Spleen (tissue), 11 donors: ENCODE data around the gene CCDC117. TPM values are rescaled to one million over a fixed set of nuclear protein-coding genes. Genes with fewer than 3 reads are reported as not detected.

Experiments used
- DNase-seq: peaks from one replicate; pipeline ENCODE4 v3.0.0-alpha.2; 2020
- H3K27ac ChIP-seq, 8 donors: fragments of 200-600 bp; sonication (generic) in 7 of 8; 1 replicate in 4 of 8; 2 replicates in 4 of 8; pipeline versions ENCODE4 v1.5.0 to v1.8.0; 2016 to 2021; ENCODE audit warnings: inconsistent platforms in 4 of 8, mild to moderate bottlenecking in 4 of 8, moderate library complexity in 1 of 8
- H3K27me3 ChIP-seq, 7 donors: fragments of 200-600 bp; sonication (generic) in 6 of 7; replicated peaks in 1 of 7; 1 replicate in 4 of 7; 2 replicates in 3 of 7; pipeline versions ENCODE4 v1.5.0 to v1.8.0; 2016 to 2021; ENCODE audit warnings: inconsistent platforms in 3 of 7, mild to moderate bottlenecking in 1 of 7
- H3K36me3 ChIP-seq, 6 donors: fragments of 200-600 bp; sonication (generic) in 5 of 6; 1 replicate in 4 of 6; 2 replicates in 2 of 6; pipeline versions ENCODE4 v1.5.0 to v1.8.0; 2016 to 2021; ENCODE audit warnings: inconsistent platforms in 2 of 6
- H3K4me1 ChIP-seq, 6 donors: fragments of 200-600 bp; sonication (generic) in 5 of 6; 1 replicate in 3 of 6; 2 replicates in 3 of 6; pipeline versions ENCODE4 v1.5.0 to v1.8.0; 2016 to 2021; ENCODE audit warnings: inconsistent platforms in 3 of 6
- H3K4me3 ChIP-seq, 8 donors: fragments of 200-600 bp; sonication (generic) in 7 of 8; 1 replicate in 4 of 8; 2 replicates in 4 of 8; pipeline versions ENCODE4 v1.5.0 to v1.8.0; 2016 to 2021; ENCODE audit warnings: inconsistent platforms in 4 of 8, mild to moderate bottlenecking in 4 of 8, moderate library complexity in 2 of 8
- H3K9me3 ChIP-seq, 8 donors: fragments of 200-600 bp; sonication (generic) in 7 of 8; 1 replicate in 4 of 8; 2 replicates in 4 of 8; pipeline versions ENCODE4 v1.5.0 to v1.8.0; 2016 to 2021; ENCODE audit warnings: inconsistent platforms in 4 of 8
- CTCF ChIP-seq, 11 experiments: fragments of 200-600 bp in 7 of 11; fragments of 450-650 bp in 4 of 11; sonication (generic) in 4 of 11; IDR thresholded peaks in 8 of 11; conservative IDR thresholded peaks in 3 of 11; 1 replicate in 7 of 11; 2 replicates in 4 of 11; pipeline versions ENCODE4 v1.4.0 to v1.8.0; 2016 to 2021; ENCODE audit warnings: antibody characterized with exemption in 11 of 11, inconsistent platforms in 4 of 11, mild to moderate bottlenecking in 1 of 11
- POLR2A ChIP-seq, 3 donors: fragments of 450-650 bp; IDR thresholded peaks; one replicate each; pipeline ENCODE4 v1.5.1; 2017; ENCODE audit warnings: antibody characterized with exemption in 3 of 3, mild to moderate bottlenecking in 1 of 3
- POLR2AphosphoS5 ChIP-seq, 3 donors: sonication (generic); formaldehyde crosslinking; IDR thresholded peaks; one replicate each; pipeline ENCODE4 v1.5.1; 2017; ENCODE audit warnings: antibody characterized with exemption in 3 of 3
- WGBS, 5 donors: extraction: QIAGEN DNeasy Blood & Tissue Kit in 3 of 5; methylation state at CpG; one replicate each; pipeline versions ENCODE4 v1.1.5 to v1.1.7; 2013 to 2018; 5-methylcytosine and 5-hydroxymethylcytosine counted together
- intact Hi-C: fragments of 100-400 bp; cut with DNase I; formaldehyde crosslinking; loops from one replicate; pipeline ENCODE4 v1.15.0; 2023; ENCODE audit warnings: low total_unique reads
- polyA plus RNA-seq, 3 donors: library from polyadenylated mRNA; stranded (reverse); fragments of 200-250 nt; gene quantifications; one replicate each; pipeline ENCODE4 v1.2.1, GENCODE V29; 2013
- total RNA-seq, 7 donors: library from RNA; depleted of rRNA in 3 of 7; stranded (reverse); fragments of >200 nt in 3 of 7; fragmentation: NEBNext Ultra II Directional in 4 of 7; extraction: Animal tissue kit (Norgen Biotek cat#: 25700) in 4 of 7; gene quantifications; one replicate each; pipeline versions ENCODE4 v1.1.0 to v1.2.1, GENCODE V29; 2016 to 2021
- donor health status: healthy with polysubstance abuse.
- donor health status: DM: no; HTN: no; CAD: no; lungs with moderate emphysema.
- donor health status: DM: no; HTN: no; CAD: no.
- donor health status: Bipolar disorder and iron deficiency.
- donor health status: healthy.
- donor health status: DM: no; HTN: no; CAD: no.
- donor health status: DM: yes; HTN: yes; CAD: no.

The CCDC117 gene
- total and polyA plus RNA-seq, 10 donors = 6.6 to 33.0 (median 19.0) TPM

GRCh38 chr22:28808716-28809355 lies 36.3 kb downstream of the CCDC117 start:
- TF ChIP-seq POLR2AphosphoS5 (IDR thresholded peaks at IDR 0.05) (no peak), POLR2A (IDR thresholded peaks at IDR 0.05) (no peak), CTCF (IDR thresholded peaks at IDR 0.05 in 8 of 11, conservative IDR thresholded peaks at IDR 0.05 in 3 of 11) (no peak)
- no peak overlapping the region for H3K4me3 ChIP-seq
- intact Hi-C loops = no loop called here
- H3K4me1 ChIP-seq = peaks cover 34 to 66% (median 49%) of the 10 kb centered on the region in 6 donors
- peak overlapping the region in 4 of 8 donors; percentile 7 to 88 (median 87) for H3K27ac ChIP-seq
- peaks cover 0 to 5% (median 0%) of the 10 kb centered on the region in 6 donors for H3K36me3 ChIP-seq
- no peaks in the 10 kb centered on the region for H3K27me3 ChIP-seq
- no peaks in the 10 kb centered on the region for H3K9me3 ChIP-seq
- no peak for DNase-seq

- H3K27ac ChIP-seq = peak overlapping the region; percentile 59 to 88 (median 84)
- no peaks in the 10 kb centered on the region for H3K27me3 ChIP-seq
- H3K9me3 ChIP-seq = no peaks in the 10 kb centered on the region
- no peaks in the 10 kb centered on the region for H3K36me3 ChIP-seq
- WGBS, 5 donors = 12 to 24% (median 15%) methylated on average over 13 of the region's 13 CpGs
- intact Hi-C loops = no loop called here
- peak in 1 of 3 donors; percentile 71 for TF ChIP-seq POLR2AphosphoS5 (IDR thresholded peaks at IDR 0.05)
- TF ChIP-seq CTCF (IDR thresholded peaks at IDR 0.05 in 8 of 11, conservative IDR thresholded peaks at IDR 0.05 in 3 of 11) = no peak
- peak overlapping the region in 6 of 8 donors; percentile 7 to 53 (median 20) for H3K4me3 ChIP-seq
- H3K4me1 ChIP-seq = peaks cover 35 to 82% (median 59%) of the 10 kb centered on the region in 6 donors
- DNase-seq = peak; percentile 66
These were observed 38.5 kb downstream of the CCDC117 start for GRCh38 chr22:28810821-28811491.

GRCh38 chr22:28812516-28812915 lies 40.0 kb downstream of the CCDC117 start:
- H3K27me3 ChIP-seq = no peaks in the 10 kb centered on the region
- H3K9me3 ChIP-seq = no peaks in the 10 kb centered on the region
- peak; percentile 35 for DNase-seq
- no peaks in the 10 kb centered on the region for H3K36me3 ChIP-seq
- H3K27ac ChIP-seq = peak overlapping the region; percentile 39 to 88 (median 84)
- no peak overlapping the region for H3K4me3 ChIP-seq
- TF ChIP-seq CTCF (IDR thresholded peaks at IDR 0.05 in 8 of 11, conservative IDR thresholded peaks at IDR 0.05 in 3 of 11) (no peak), POLR2AphosphoS5 (IDR thresholded peaks at IDR 0.05) (no peak), POLR2A (IDR thresholded peaks at IDR 0.05) (no peak)
- intact Hi-C loops = no loop called here
- H3K4me1 ChIP-seq = peaks cover 35 to 84% (median 60%) of the 10 kb centered on the region in 6 donors
- WGBS, 5 donors = 37 to 55% (median 39%) methylated on average over 5 of the region's 5 CpGs
